Measurements from ENCODE around the gene UBR4.
A peak's percentile ranks its signal among the peaks of the same experiment; 100 is the strongest.

Gene UBR4

GRCh38 chr1:19068639-19069276 lies 141.3 kb downstream of the UBR4 start:
- Histone ChIP-seq H3K18ac (ENCODE audit: low read length) (peak overlapping the region; percentile 58), H2BK12ac (ENCODE audit: low read length) (no peak overlapping the region), H2BK120ac (ENCODE audit: low read depth, low read length) (no peak overlapping the region), H3K4me2 (ENCODE audit: insufficient read depth, low read length, poor library complexity, severe bottlenecking) (no peak overlapping the region), H3K14ac (ENCODE audit: low read length) (peak overlapping the region; percentile 15), H3K79me1 (ENCODE audit: low read depth, low read length) (no peaks in the 10 kb centered on the region), H2BK15ac (ENCODE audit: low read length) (peak overlapping the region; percentile 51), H3K27me3 (ENCODE audit: control insufficient read depth in 3 of 3, insufficient read depth in 3 of 3, low read depth in 1 of 3, low read length in 3 of 3) (no peaks in the 10 kb centered on the region), H3K23ac (ENCODE audit: low read depth, low read length, poor library complexity) (no peak overlapping the region), H3K4me1 (ENCODE audit: control insufficient read depth in 2 of 2, insufficient read depth in 1 of 2, low read depth in 1 of 2, low read length in 2 of 2) (peaks cover 16% of the 10 kb centered on the region in 2 donors), H3K4me3 (ENCODE audit: low read length in 2 of 2) (no peak overlapping the region), H3K9ac (ENCODE audit: low read depth, low read length, poor library complexity) (no peak overlapping the region), H4K8ac (ENCODE audit: low read depth, low read length) (no peak overlapping the region), H3K9me3 (replicated peaks in 1 of 2; ENCODE audit: control insufficient read depth in 2 of 2, insufficient read depth in 1 of 2, low read depth in 1 of 2, low read length in 2 of 2) (no peaks in the 10 kb centered on the region), H3K27ac (replicated peaks; ENCODE audit: low read length) (no peak overlapping the region), H2BK5ac (ENCODE audit: low read length) (no peak overlapping the region), H2AFZ (ENCODE audit: low read length) (no peak overlapping the region), H3K4ac (ENCODE audit: low read length) (no peak overlapping the region), H3K36me3 (replicated peaks in 1 of 2; ENCODE audit: control insufficient read depth in 2 of 2, insufficient read depth in 2 of 2, low read length in 2 of 2) (peaks cover 6 to 14% of the 10 kb centered on the region in 2 donors), H2AK5ac (ENCODE audit: low read depth, low read length) (peak overlapping the region; percentile 16), H4K91ac (ENCODE audit: low read depth, low read length, poor library complexity) (no peak overlapping the region)
- WGBS, 2 donors (ENCODE audit: extremely low coverage in 2 of 2, insufficient read length in 2 of 2, insufficient replicate concordance in 1 of 2): no CpG with 5 or more reads among the region's 11 CpGs
- no peak for DNase-seq (ENCODE audit: low spot score)

- no peak for DNase-seq (ENCODE audit: low spot score)
These were observed 142.0 kb downstream of the UBR4 start for GRCh38 chr1:19067912-19068638.

GRCh38 chr1:19067182-19067911 lies 142.7 kb downstream of the UBR4 start:
- Histone ChIP-seq H4K91ac (ENCODE audit: low read depth, low read length, poor library complexity) (no peak overlapping the region), H3K4ac (ENCODE audit: low read length) (no peak overlapping the region), H3K9me3 (replicated peaks in 1 of 2; ENCODE audit: control insufficient read depth in 2 of 2, insufficient read depth in 1 of 2, low read depth in 1 of 2, low read length in 2 of 2) (no peaks in the 10 kb centered on the region), H3K4me2 (ENCODE audit: insufficient read depth, low read length, poor library complexity, severe bottlenecking) (no peak overlapping the region), H3K18ac (ENCODE audit: low read length) (no peak overlapping the region), H2BK120ac (ENCODE audit: low read depth, low read length) (no peak overlapping the region), H2AFZ (ENCODE audit: low read length) (peak overlapping the region; percentile 74), H3K27ac (replicated peaks; ENCODE audit: low read length) (no peak overlapping the region), H3K27me3 (ENCODE audit: control insufficient read depth in 3 of 3, insufficient read depth in 3 of 3, low read depth in 1 of 3, low read length in 3 of 3) (no peaks in the 10 kb centered on the region), H4K8ac (ENCODE audit: low read depth, low read length) (no peak overlapping the region), H3K4me3 (ENCODE audit: low read length in 2 of 2) (no peak overlapping the region), H3K9ac (ENCODE audit: low read depth, low read length, poor library complexity) (no peak overlapping the region), H3K36me3 (replicated peaks in 1 of 2; ENCODE audit: control insufficient read depth in 2 of 2, insufficient read depth in 2 of 2, low read length in 2 of 2) (no peaks in the 10 kb centered on the region), H3K79me1 (ENCODE audit: low read depth, low read length) (no peaks in the 10 kb centered on the region), H3K4me1 (ENCODE audit: control insufficient read depth in 2 of 2, insufficient read depth in 1 of 2, low read depth in 1 of 2, low read length in 2 of 2) (peaks cover 16% of the 10 kb centered on the region in 2 donors), H2AK5ac (ENCODE audit: low read depth, low read length) (no peak overlapping the region), H2BK5ac (ENCODE audit: low read length) (no peak overlapping the region), H3K23ac (ENCODE audit: low read depth, low read length, poor library complexity) (no peak overlapping the region), H2BK15ac (ENCODE audit: low read length) (no peak overlapping the region), H2BK12ac (ENCODE audit: low read length) (no peak overlapping the region), H3K14ac (ENCODE audit: low read length) (no peak overlapping the region)
- DNase-seq (ENCODE audit: low spot score): peak; percentile 41
- WGBS, 2 donors (ENCODE audit: extremely low coverage in 2 of 2, insufficient read length in 2 of 2, insufficient replicate concordance in 1 of 2): no CpG with 5 or more reads among the region's 17 CpGs

More at GRCh38 chr1:19067912-19068638, 142.0 kb downstream of the UBR4 start:
- Histone ChIP-seq H2AK5ac (ENCODE audit: low read depth, low read length) (peak overlapping the region; percentile 16), H3K23ac (ENCODE audit: low read depth, low read length, poor library complexity) (no peak overlapping the region), H3K4me1 (ENCODE audit: control insufficient read depth in 2 of 2, insufficient read depth in 1 of 2, low read depth in 1 of 2, low read length in 2 of 2) (peaks cover 16% of the 10 kb centered on the region in 2 donors), H4K8ac (ENCODE audit: low read depth, low read length) (no peak overlapping the region), H2BK120ac (ENCODE audit: low read depth, low read length) (no peak overlapping the region), H3K79me1 (ENCODE audit: low read depth, low read length) (no peaks in the 10 kb centered on the region), H4K91ac (ENCODE audit: low read depth, low read length, poor library complexity) (no peak overlapping the region), H2BK5ac (ENCODE audit: low read length) (no peak overlapping the region), H2AFZ (ENCODE audit: low read length) (no peak overlapping the region), H3K9ac (ENCODE audit: low read depth, low read length, poor library complexity) (no peak overlapping the region), H3K4me3 (ENCODE audit: low read length in 2 of 2) (no peak overlapping the region), H3K27ac (replicated peaks; ENCODE audit: low read length) (no peak overlapping the region), H3K4ac (ENCODE audit: low read length) (no peak overlapping the region), H3K36me3 (replicated peaks in 1 of 2; ENCODE audit: control insufficient read depth in 2 of 2, insufficient read depth in 2 of 2, low read length in 2 of 2) (peaks cover 3 to 7% of the 10 kb centered on the region in 2 donors), H3K4me2 (ENCODE audit: insufficient read depth, low read length, poor library complexity, severe bottlenecking) (no peak overlapping the region), H2BK12ac (ENCODE audit: low read length) (no peak overlapping the region), H3K14ac (ENCODE audit: low read length) (no peak overlapping the region), H3K27me3 (ENCODE audit: control insufficient read depth in 3 of 3, insufficient read depth in 3 of 3, low read depth in 1 of 3, low read length in 3 of 3) (no peaks in the 10 kb centered on the region), H3K18ac (ENCODE audit: low read length) (peak overlapping the region; percentile 58), H3K9me3 (replicated peaks in 1 of 2; ENCODE audit: control insufficient read depth in 2 of 2, insufficient read depth in 1 of 2, low read depth in 1 of 2, low read length in 2 of 2) (no peaks in the 10 kb centered on the region), H2BK15ac (ENCODE audit: low read length) (peak overlapping the region; percentile 51)
- no CpG with 5 or more reads among the region's 14 CpGs for WGBS, 2 donors (ENCODE audit: extremely low coverage in 2 of 2, insufficient read length in 2 of 2, insufficient replicate concordance in 1 of 2)

GRCh38 chr1:19066874-19067181 lies 143.2 kb downstream of the UBR4 start:
- Histone ChIP-seq H3K27me3 (ENCODE audit: control insufficient read depth in 3 of 3, insufficient read depth in 3 of 3, low read depth in 1 of 3, low read length in 3 of 3) (no peaks in the 10 kb centered on the region), H3K27ac (replicated peaks; ENCODE audit: low read length) (no peak overlapping the region), H3K9me3 (replicated peaks in 1 of 2; ENCODE audit: control insufficient read depth in 2 of 2, insufficient read depth in 1 of 2, low read depth in 1 of 2, low read length in 2 of 2) (no peaks in the 10 kb centered on the region), H4K8ac (ENCODE audit: low read depth, low read length) (no peak overlapping the region), H3K9ac (ENCODE audit: low read depth, low read length, poor library complexity) (peak overlapping the region; percentile 36), H2BK120ac (ENCODE audit: low read depth, low read length) (no peak overlapping the region), H3K4me1 (ENCODE audit: control insufficient read depth in 2 of 2, insufficient read depth in 1 of 2, low read depth in 1 of 2, low read length in 2 of 2) (peaks cover 16% of the 10 kb centered on the region in 2 donors), H2BK5ac (ENCODE audit: low read length) (no peak overlapping the region), H2BK15ac (ENCODE audit: low read length) (no peak overlapping the region), H3K4me2 (ENCODE audit: insufficient read depth, low read length, poor library complexity, severe bottlenecking) (no peak overlapping the region), H3K4ac (ENCODE audit: low read length) (no peak overlapping the region), H2AK5ac (ENCODE audit: low read depth, low read length) (no peak overlapping the region), H2BK12ac (ENCODE audit: low read length) (no peak overlapping the region), H3K36me3 (replicated peaks in 1 of 2; ENCODE audit: control insufficient read depth in 2 of 2, insufficient read depth in 2 of 2, low read length in 2 of 2) (no peaks in the 10 kb centered on the region), H2AFZ (ENCODE audit: low read length) (peak overlapping the region; percentile 74), H3K79me1 (ENCODE audit: low read depth, low read length) (no peaks in the 10 kb centered on the region), H4K91ac (ENCODE audit: low read depth, low read length, poor library complexity) (no peak overlapping the region), H3K14ac (ENCODE audit: low read length) (no peak overlapping the region), H3K23ac (ENCODE audit: low read depth, low read length, poor library complexity) (no peak overlapping the region), H3K4me3 (ENCODE audit: low read length in 2 of 2) (no peak overlapping the region), H3K18ac (ENCODE audit: low read length) (peak overlapping the region; percentile 57)
- WGBS, 2 donors (ENCODE audit: extremely low coverage in 2 of 2, insufficient read length in 2 of 2, insufficient replicate concordance in 1 of 2): no CpG with 5 or more reads among the region's 10 CpGs
- peak; percentile 8 for DNase-seq (ENCODE audit: low spot score)

Data from neuronal stem cell (in vitro differentiated cells).